HCT116 (cell line): ENCODE measurements around the gene CAAP1. TPM values are rescaled to one million over a fixed set of nuclear protein-coding genes. Genes with fewer than 3 reads are reported as not detected.

ENCODE experiments used
- ATAC-seq: fragments of 200-7000 bp; cut with Tn5 transposase; 2 replicates; pipeline ENCODE4 v1.9.1; 2020; ENCODE audit warnings: mild to moderate bottlenecking, moderate library complexity
- BruUV-seq: library from RNA; stranded (reverse); fragments of 400-500 nt; replicated peaks from 2 replicates; lab custom pipeline; 2021; lab: Mats Ljungman, UMichigan
- CTCF ChIA-PET: fragments of 300-600 bp; sonication (Branson Sonifier 250); formaldehyde crosslinking; loops from one replicate; lab custom pipeline; 2021; ENCODE audit warnings: antibody characterized with exemption; lab: Charles Lee
- POLR2A ChIA-PET: fragments of 300-600, 350-600 bp; sonication (Branson Sonifier 250); formaldehyde crosslinking; loops from one replicate; lab custom pipeline; 2021; ENCODE audit warnings: antibody characterized with exemption; lab: Charles Lee
- RAD21 ChIA-PET, 2 experiments: fragments of 300-600 bp; sonication (Branson Sonifier 250); formaldehyde crosslinking; loops; one replicate each; lab custom pipeline; 2023; ENCODE audit warnings: low total read pairs in 2 of 2; ENCODE audit not compliant: uncharacterized antibody in 2 of 2, unreplicated experiment in 2 of 2, low non-redundant PET in 1 of 2; lab: Charles Lee
- DNase-seq: peaks from one replicate; pipeline ENCODE4 v3.0.0-alpha.2; 2010; ENCODE audit warnings: low read depth, low spot score
- H2AFZ ChIP-seq: fragments of 200-600 bp; shearing (Covaris generic), sonication (generic); 2 replicates; pipeline ENCODE4 v1.6.1; 2017; ENCODE audit warnings: low read depth, mixed run types, mixed read lengths, antibody characterized with exemption, low read length; ENCODE audit not compliant: poor library complexity, severe bottlenecking
- H3K27ac ChIP-seq: 2 replicates; pipeline ENCODE4 v1.5.1; 2012; ENCODE audit warnings: low read depth, low read length
- H3K27me3 ChIP-seq: fragments of 200-600 bp; sonication (generic); 2 replicates; pipeline ENCODE4 v1.6.1; 2016; ENCODE audit warnings: mixed run types, low read length, mixed read lengths; ENCODE audit not compliant: insufficient read depth
- H3K36me3 ChIP-seq, 2 experiments: fragments of 200-500 bp in 1 of 2; fragments of 200-600 bp in 1 of 2; sonication (Bioruptor generic) in 1 of 2; sonication (generic) in 1 of 2; 2 replicates each; pipeline versions ENCODE4 v1.5.1 to v1.6.1; 2014 to 2016; ENCODE audit warnings: low read length in 2 of 2, inconsistent platforms in 1 of 2, mixed read lengths in 1 of 2, mixed run types in 1 of 2; ENCODE audit not compliant: insufficient read depth in 2 of 2, control insufficient read depth in 1 of 2
- H3K4me1 ChIP-seq, 2 experiments: fragments of 200-600 bp in 1 of 2; sonication (generic) in 1 of 2; 2 replicates each; pipeline versions ENCODE4 v1.5.1 to v1.6.1; 2012 to 2017; ENCODE audit warnings: low read length in 2 of 2, inconsistent platforms in 1 of 2, mild to moderate bottlenecking in 1 of 2, mixed read lengths in 1 of 2, mixed run types in 1 of 2, moderate library complexity in 1 of 2; ENCODE audit not compliant: insufficient read depth in 2 of 2, control insufficient read depth in 1 of 2
- H3K4me2 ChIP-seq: fragments of 200-600 bp; sonication (generic); 2 replicates; pipeline ENCODE4 v1.6.1; 2017; ENCODE audit warnings: mixed run types, low read length, mixed read lengths
- H3K4me3 ChIP-seq, 2 experiments: fragments of 200-600 bp in 1 of 2; sonication (generic) in 1 of 2; replicated peaks in 1 of 2; 2 replicates each; pipeline ENCODE4 v1.5.1; 2011 to 2016; ENCODE audit warnings: low read length in 2 of 2, control low read depth in 1 of 2, low read depth in 1 of 2, mild to moderate bottlenecking in 1 of 2, mixed read lengths in 1 of 2, mixed run types in 1 of 2
- H3K79me2 ChIP-seq: fragments of 200-600 bp; sonication (generic); 2 replicates; pipeline ENCODE4 v1.6.1; 2017; ENCODE audit warnings: mild to moderate bottlenecking, mixed run types, low read length, moderate library complexity, mixed read lengths; ENCODE audit not compliant: insufficient read depth
- H3K9ac ChIP-seq: fragments of 200-600 bp; sonication (generic); 2 replicates; pipeline ENCODE4 v1.6.1; 2016; ENCODE audit warnings: low read length, mixed read lengths
- H3K9me2 ChIP-seq: fragments of 200-600 bp; sonication (generic), shearing (Covaris generic); 2 replicates; pipeline ENCODE4 v1.6.1; 2017; ENCODE audit warnings: mixed run types, mild to moderate bottlenecking, moderate library complexity; ENCODE audit not compliant: insufficient read depth
- H3K9me3 ChIP-seq, 2 experiments: fragments of 200-500 bp in 1 of 2; fragments of 200-600 bp in 1 of 2; sonication (Bioruptor generic) in 1 of 2; sonication (generic) in 1 of 2; 2 replicates each; pipeline ENCODE4 v1.6.1; 2014 to 2017; ENCODE audit warnings: low read length in 2 of 2, mixed read lengths in 2 of 2, inconsistent platforms in 1 of 2, low read depth in 1 of 2, mild to moderate bottlenecking in 1 of 2, mixed run types in 1 of 2, moderate library complexity in 1 of 2; ENCODE audit not compliant: control insufficient read depth in 1 of 2, insufficient read depth in 1 of 2
- H4K20me1 ChIP-seq: fragments of 200-600 bp; sonication (generic), shearing (Covaris generic); 2 replicates; pipeline ENCODE4 v1.6.1; 2017; ENCODE audit warnings: mixed run types, mild to moderate bottlenecking, moderate library complexity; ENCODE audit not compliant: insufficient read depth
- CBX3 ChIP-seq: IDR thresholded peaks from 2 replicates; pipeline ENCODE4 v1.6.1; 2012; ENCODE audit warnings: low read depth
- CTCF ChIP-seq, 3 experiments: fragments of 200-600 bp in 1 of 3; sonication (generic) in 1 of 3; IDR thresholded peaks in 2 of 3; conservative IDR thresholded peaks in 1 of 3; 2 replicates each; pipeline ENCODE4 v1.5.1; 2012 to 2017; ENCODE audit warnings: low read depth in 2 of 3, low read length in 2 of 3, antibody characterized with exemption in 1 of 3, borderline replicate concordance in 1 of 3, control low read depth in 1 of 3, mild to moderate bottlenecking in 1 of 3, mixed read lengths in 1 of 3, mixed run types in 1 of 3, moderate library complexity in 1 of 3; ENCODE audit not compliant: insufficient read depth in 1 of 3
- EGR1 ChIP-seq: IDR thresholded peaks from 2 replicates; pipeline ENCODE4 v1.6.1; 2012; ENCODE audit warnings: low read depth
- ELF1 ChIP-seq: IDR thresholded peaks from 2 replicates; pipeline ENCODE4 v1.6.1; 2012; ENCODE audit warnings: low read depth, borderline replicate concordance
- EZH2phosphoT487 ChIP-seq: fragments of 200-600 bp; IDR thresholded peaks from 2 replicates; pipeline ENCODE4 v1.6.1; 2018; ENCODE audit warnings: antibody characterized with exemption, borderline replicate concordance
- JUND ChIP-seq: IDR thresholded peaks from 2 replicates; pipeline ENCODE4 v1.6.1; 2012
- MAX ChIP-seq: IDR thresholded peaks from 2 replicates; pipeline ENCODE4 v1.6.1; 2012
- SRF ChIP-seq: IDR thresholded peaks from 2 replicates; pipeline ENCODE4 v1.6.1; 2012; ENCODE audit warnings: low read depth
- TCF7L2 ChIP-seq: IDR thresholded peaks from 2 replicates; pipeline ENCODE4 v1.7.0; 2011; ENCODE audit warnings: borderline replicate concordance, inconsistent platforms; ENCODE audit not compliant: insufficient read depth, insufficient read length; ENCODE audit errors: extremely low read depth
- YY1 ChIP-seq: IDR thresholded peaks from 2 replicates; pipeline ENCODE4 v1.6.1; 2011; ENCODE audit warnings: low read length, low read depth, moderate library complexity, mild to moderate bottlenecking; ENCODE audit not compliant: insufficient replicate concordance; ENCODE audit errors: extremely low read depth
- ZFX ChIP-seq: fragments of 450-650 bp; IDR thresholded peaks from 2 replicates; pipeline ENCODE4 v1.6.1; 2017
- intact Hi-C: fragments of 100-400 bp; cut with micrococcal nuclease; formaldehyde crosslinking; loops from 2 replicates; pipeline ENCODE4 v1.10.0; 2022
- total RNA-seq: library from RNA; stranded (reverse); gene quantifications from one replicate; pipeline ENCODE4 v1.2.1, GENCODE V29; 2021; ENCODE audit not compliant: unreplicated experiment

The CAAP1 gene
- total RNA-seq, 1 experiment from 2014 or later: 19.1 TPM

GRCh38 chr9:26891726-26892125, 876 bp downstream of the CAAP1 start:
- Histone ChIP-seq H3K79me2 (peaks cover 54% of the 10 kb centered on the region), H4K20me1 (no peaks in the 10 kb centered on the region), H2AFZ (no peak overlapping the region), H3K9me3 (no peaks in the 10 kb centered on the region), H3K36me3 (peaks cover 0 to 3% of the 10 kb centered on the region in 2 experiments; a peak in 1 of 4 replicates), H3K9me2 (no peaks in the 10 kb centered on the region), H3K9ac (peak overlapping the region; percentile 83), H3K27me3 (no peaks in the 10 kb centered on the region), H3K27ac (peak overlapping the region; percentile 97), H3K4me2 (peak overlapping the region; percentile 82), H3K4me3 (peak overlapping the region; percentile 77 to 91), H3K4me1 (peaks cover 5 to 14% of the 10 kb centered on the region in 2 experiments; a peak in 3 of 4 replicates)
- ATAC-seq (no peak), DNase-seq (no peak)
- intact Hi-C loops: loop anchor here (1.0 kb wide), 1 partner anchor 56 kb away; the partner anchor contains the start of gene PLAA
- no TSS peak for BruUV-seq
- ChIA-PET RAD21 (no interaction called here), CTCF (interaction anchor here (1.2 kb wide), 1 partner anchor 20 kb away, joined by 3 read pairs; no protein-coding TSS in a partner anchor), POLR2A (interaction anchor here (0.9 to 1.5 kb wide), 2 partner anchors 55 to 64 kb away, joined by 4 to 10 read pairs; partner anchors contain the start of genes IFT74 and PLAA)
- TF ChIP-seq CBX3 (no peak), CTCF (IDR thresholded peaks at IDR 0.05 in 2 of 3, conservative IDR thresholded peaks at IDR 0.05 in 1 of 3; ENCODE audit: borderline replicate concordance in 1 of 3, insufficient read depth in 1 of 3, low read depth in 2 of 3, low read length in 2 of 3) (no peak)

GRCh38 chr9:26888271-26888670, 4.3 kb downstream of the CAAP1 start:
- peaks cover 2 to 4% of the 10 kb centered on the region in 2 experiments; a peak in 3 of 4 replicates for H3K36me3 ChIP-seq
- ATAC-seq: no peak
- H2AFZ ChIP-seq: no peak overlapping the region
- no peak overlapping the region for H3K9ac ChIP-seq
- H3K4me1 ChIP-seq: peaks cover 3 to 11% of the 10 kb centered on the region in 2 experiments; a peak in 3 of 4 replicates
- RAD21 ChIA-PET: no interaction called here
- POLR2A ChIA-PET: no interaction called here
- BruUV-seq: no TSS peak
- CTCF ChIA-PET: no interaction called here
- no peak for DNase-seq
- no peaks in the 10 kb centered on the region for H3K9me3 ChIP-seq
- no peak overlapping the region for H3K4me3 ChIP-seq
- no peaks in the 10 kb centered on the region for H4K20me1 ChIP-seq
- intact Hi-C loops: no loop called here
- H3K9me2 ChIP-seq: no peaks in the 10 kb centered on the region
- no peak overlapping the region for H3K4me2 ChIP-seq
- peaks cover 73% of the 10 kb centered on the region for H3K79me2 ChIP-seq
- H3K27me3 ChIP-seq: no peaks in the 10 kb centered on the region
- H3K27ac ChIP-seq: no peak overlapping the region
- no peak for TF ChIP-seq SRF
- TF ChIP-seq CTCF (IDR thresholded peaks at IDR 0.05 in 2 of 3, conservative IDR thresholded peaks at IDR 0.05 in 1 of 3; ENCODE audit: borderline replicate concordance in 1 of 3, insufficient read depth in 1 of 3, low read depth in 2 of 3, low read length in 2 of 3): no peak
- no peak for TF ChIP-seq ELF1
- no peak for TF ChIP-seq ZFX
- TF ChIP-seq MAX: no peak
- no peak for TF ChIP-seq TCF7L2
- no peak for TF ChIP-seq JUND
- TF ChIP-seq EGR1: no peak
- TF ChIP-seq EZH2phosphoT487: no peak
- TF ChIP-seq YY1: no peak
